Endothelial cell of umbilical vein (primary cell): ENCODE results near the gene MYH11. TPM values are rescaled to one million over a fixed set of nuclear protein-coding genes. Genes with fewer than 3 reads are reported as not detected.

Experiments used
- BruUV-seq: library from RNA; stranded (reverse); fragments of 400-500 nt; replicated peaks from 2 replicates; lab custom pipeline; 2021; lab: Mats Ljungman, UMichigan
- CTCF ChIA-PET: fragments of 300-600, 350-600 bp; sonication (Branson Sonifier 250); formaldehyde crosslinking; loops from one replicate; lab custom pipeline; 2021; ENCODE audit warnings: antibody characterized with exemption, inconsistent platforms; lab: Charles Lee
- POLR2A ChIA-PET: fragments of 300-600, 350-600 bp; sonication (Branson Sonifier 250); formaldehyde crosslinking; loops from one replicate; lab custom pipeline; 2021; ENCODE audit warnings: antibody characterized with exemption, inconsistent platforms; lab: Charles Lee
- DNase-seq: peaks from one replicate; pipeline ENCODE4 v3.0.0-alpha.2; 2011; ENCODE audit warnings: low read depth, low spot score
- FAIRE-seq: peaks from 2 replicates; lab custom pipeline; 2011; peaks lifted over from hg19 to GRCh38; lab: Jason Lieb, UNC
- H2AFZ ChIP-seq: 2 replicates; pipeline ENCODE4 v1.6.0; 2012; ENCODE audit warnings: low read depth, low read length, control low read depth, inconsistent platforms
- H3K27ac ChIP-seq: 2 replicates; pipeline ENCODE4 v1.5.1; 2011; ENCODE audit warnings: low read depth, mild to moderate bottlenecking, control low read depth, low read length, moderate library complexity; ENCODE audit not compliant: insufficient read depth
- H3K27me3 ChIP-seq, 2 experiments: 2 replicates each; pipeline versions ENCODE4 v1.6.0 to v1.6.1; 2011; ENCODE audit warnings: low read length in 2 of 2, mixed read lengths in 1 of 2; ENCODE audit not compliant: control insufficient read depth in 2 of 2, insufficient read depth in 2 of 2
- H3K36me3 ChIP-seq, 2 experiments: 2 replicates in 1 of 2; 3 replicates in 1 of 2; pipeline ENCODE4 v1.5.1; 2011; ENCODE audit warnings: low read length in 2 of 2, mild to moderate bottlenecking in 1 of 2, moderate library complexity in 1 of 2; ENCODE audit not compliant: control insufficient read depth in 2 of 2, insufficient read depth in 2 of 2; ENCODE audit errors: extremely low read depth in 1 of 2
- H3K4me1 ChIP-seq: 3 replicates; pipeline ENCODE4 v1.5.1; 2011; ENCODE audit warnings: mild to moderate bottlenecking, low read length; ENCODE audit not compliant: control insufficient read depth, insufficient read depth; ENCODE audit errors: extremely low read depth
- H3K4me2 ChIP-seq: 2 replicates; pipeline ENCODE4 v1.6.1; 2011; ENCODE audit warnings: low read length, control low read depth, mixed read lengths; ENCODE audit not compliant: insufficient read depth
- H3K4me3 ChIP-seq, 3 experiments: fragments of 200-600 bp in 1 of 3; sonication (generic), shearing (Covaris generic) in 1 of 3; replicated peaks in 1 of 3; 2 replicates each; pipeline ENCODE4 v1.5.1; 2011 to 2016; ENCODE audit warnings: control low read depth in 3 of 3, low read length in 3 of 3, mild to moderate bottlenecking in 2 of 3, inconsistent platforms in 1 of 3, low read depth in 1 of 3, moderate library complexity in 1 of 3; ENCODE audit not compliant: insufficient read depth in 1 of 3
- H3K79me2 ChIP-seq: 2 replicates; pipeline ENCODE4 v1.6.0; 2012; ENCODE audit warnings: low read length, inconsistent platforms; ENCODE audit not compliant: control insufficient read depth, insufficient read depth
- H3K9ac ChIP-seq: replicated peaks from 2 replicates; pipeline ENCODE3; 2011; ENCODE audit warnings: low read length, control low read depth; ENCODE audit not compliant: insufficient read depth; ENCODE audit errors: extremely low read depth
- H3K9me1 ChIP-seq: replicated peaks from 3 replicates; pipeline ENCODE4 v1.6.0; 2011; ENCODE audit warnings: mild to moderate bottlenecking, low read length; ENCODE audit not compliant: control insufficient read depth, insufficient read depth; ENCODE audit errors: extremely low read depth
- H3K9me3 ChIP-seq: replicated peaks from 2 replicates; pipeline ENCODE4 v1.5.1; 2012; ENCODE audit warnings: low read length, inconsistent platforms; ENCODE audit not compliant: control insufficient read depth, insufficient read depth
- H4K20me1 ChIP-seq: replicated peaks from 2 replicates; pipeline ENCODE3; 2011; ENCODE audit warnings: mild to moderate bottlenecking, low read length; ENCODE audit not compliant: control insufficient read depth, insufficient read depth; ENCODE audit errors: extremely low read depth
- EZH2 ChIP-seq: IDR thresholded peaks from 2 replicates; pipeline ENCODE4 v1.6.1; 2012; ENCODE audit warnings: borderline replicate concordance, low read depth, mild to moderate bottlenecking, moderate library complexity, low read length, inconsistent platforms; ENCODE audit not compliant: severe bottlenecking
- FOS ChIP-seq: IDR thresholded peaks from 2 replicates; pipeline ENCODE4 v1.6.1; 2011; ENCODE audit warnings: mild to moderate bottlenecking, low read length, moderate library complexity, borderline replicate concordance; ENCODE audit not compliant: insufficient read depth
- GATA2 ChIP-seq: IDR thresholded peaks from 2 replicates; pipeline ENCODE4 v1.7.0; 2011; ENCODE audit warnings: low read depth, mild to moderate bottlenecking, moderate library complexity, mixed read lengths, low read length; ENCODE audit not compliant: insufficient read length, insufficient read depth
- JUN ChIP-seq: IDR thresholded peaks from 2 replicates; pipeline ENCODE4 v1.6.1; 2011; ENCODE audit warnings: borderline replicate concordance, low read depth; ENCODE audit not compliant: insufficient read length, insufficient read depth
- MYC ChIP-seq: IDR thresholded peaks from one replicate; pipeline ENCODE4 v1.6.1; 2011; ENCODE audit warnings: mild to moderate bottlenecking, low read depth, low read length
- POLR2A ChIP-seq: IDR thresholded peaks from 2 replicates; pipeline ENCODE4 v1.6.1; 2012; ENCODE audit warnings: low read depth, mild to moderate bottlenecking, control low read depth, low read length
- POLR2AphosphoS5 ChIP-seq: IDR thresholded peaks from 2 replicates; pipeline ENCODE4 v1.6.1; 2012; ENCODE audit warnings: low read depth, mild to moderate bottlenecking, control low read depth, low read length, moderate library complexity; ENCODE audit not compliant: insufficient read depth
- dilution Hi-C: fragments of 300-500 bp; cut with MboI; formaldehyde crosslinking; loops from one replicate; pipeline ENCODE4 v1.15.0; 2019; ENCODE audit warnings: low sequenced_read_pairs; ENCODE audit not compliant: extremely low pct_ligation_motif_present
- intact Hi-C: fragments of 100-400 bp; cut with micrococcal nuclease; formaldehyde crosslinking; loops from one replicate; pipeline ENCODE4 v1.10.0; 2022
- polyA plus RNA-seq, 4 experiments: library from polyadenylated mRNA; depleted of rRNA in 3 of 4; stranded (reverse) in 3 of 4; unstranded in 1 of 4; fragments of >200 nt; gene quantifications; 2 replicates each; pipeline versions ENCODE4 v1.2.1 to v1.2.3, GENCODE V29; 2011 to 2012; ENCODE audit warnings: missing spikeins in 1 of 4
- total RNA-seq: library from RNA; stranded (reverse); gene quantifications from 2 replicates; pipeline ENCODE4 v1.2.3, GENCODE V29; 2021
- TF ChIP-seq, protein P1 (sequence below): IDR thresholded peaks from 2 replicates; pipeline ENCODE4 v1.6.1; 2011; ENCODE audit not compliant: insufficient read depth, insufficient read length
- TF ChIP-seq, protein P2 (sequence below), 2 donors: IDR thresholded peaks; 1 replicate in 1 of 2; 2 replicates in 1 of 2; pipeline ENCODE4 v1.5.1; 2011; ENCODE audit warnings: low read length in 2 of 2, mild to moderate bottlenecking in 2 of 2, moderate library complexity in 2 of 2, control low read depth in 1 of 2, inconsistent platforms in 1 of 2, low read depth in 1 of 2; ENCODE audit not compliant: insufficient read depth in 1 of 2; ENCODE audit errors: extremely low read depth in 1 of 2

Gene MYH11
- total and polyA plus RNA-seq, 2 donors (not counting 3 experiments of a cell fraction or from before 2014, with no cell fraction given) = not detected

DNA sequence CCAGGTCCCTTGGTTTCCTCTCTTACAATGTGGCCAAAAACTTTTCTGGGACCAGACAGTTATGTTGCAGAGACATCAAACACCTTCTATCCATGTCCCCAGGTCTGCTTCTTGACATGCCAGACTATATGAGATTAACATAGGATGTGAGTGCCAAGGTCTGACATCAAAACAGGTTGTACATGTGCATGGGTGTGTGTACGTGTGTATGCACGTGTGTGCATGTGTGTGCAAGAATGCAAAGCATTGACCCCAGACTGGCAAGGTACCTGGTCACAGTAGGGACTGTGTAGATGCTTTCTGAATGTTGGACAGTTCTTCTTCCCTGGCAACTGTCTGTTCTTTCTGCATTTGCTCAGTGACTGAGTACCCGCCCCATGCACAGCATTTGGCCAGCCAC lies 121.2 kb downstream of the MYH11 start:
- CTCF ChIA-PET = interaction anchor here (0.5 kb wide), 1 partner anchor 71 kb away, joined by 3 read pairs; no protein-coding TSS in a partner anchor
- dilution Hi-C loops = no loop called here

More for the DNA sequence above, 121.2 kb downstream of the MYH11 start:
- POLR2A ChIA-PET = no interaction called here
- Histone ChIP-seq H3K36me3 (no peaks in the 10 kb centered on the region), H2AFZ (no peak overlapping the region), H3K9ac (no peak overlapping the region), H3K9me3 (no peaks in the 10 kb centered on the region), H3K27me3 (no peaks in the 10 kb centered on the region), H3K9me1 (no peaks in the 10 kb centered on the region), H4K20me1 (no peaks in the 10 kb centered on the region), H3K4me2 (no peak overlapping the region), H3K27ac (no peak overlapping the region), H3K79me2 (no peaks in the 10 kb centered on the region), H3K4me3 (no peak overlapping the region), H3K4me1 (no peaks in the 10 kb centered on the region)
- TF ChIP-seq, protein P1, sequence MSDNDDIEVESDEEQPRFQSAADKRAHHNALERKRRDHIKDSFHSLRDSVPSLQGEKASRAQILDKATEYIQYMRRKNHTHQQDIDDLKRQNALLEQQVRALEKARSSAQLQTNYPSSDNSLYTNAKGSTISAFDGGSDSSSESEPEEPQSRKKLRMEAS = no peak
- TF ChIP-seq FOS (no peak), GATA2 (no peak), MYC (no peak), EZH2 (no peak), JUN (no peak), POLR2A (no peak), POLR2AphosphoS5 (no peak)
- TF ChIP-seq, protein P2, sequence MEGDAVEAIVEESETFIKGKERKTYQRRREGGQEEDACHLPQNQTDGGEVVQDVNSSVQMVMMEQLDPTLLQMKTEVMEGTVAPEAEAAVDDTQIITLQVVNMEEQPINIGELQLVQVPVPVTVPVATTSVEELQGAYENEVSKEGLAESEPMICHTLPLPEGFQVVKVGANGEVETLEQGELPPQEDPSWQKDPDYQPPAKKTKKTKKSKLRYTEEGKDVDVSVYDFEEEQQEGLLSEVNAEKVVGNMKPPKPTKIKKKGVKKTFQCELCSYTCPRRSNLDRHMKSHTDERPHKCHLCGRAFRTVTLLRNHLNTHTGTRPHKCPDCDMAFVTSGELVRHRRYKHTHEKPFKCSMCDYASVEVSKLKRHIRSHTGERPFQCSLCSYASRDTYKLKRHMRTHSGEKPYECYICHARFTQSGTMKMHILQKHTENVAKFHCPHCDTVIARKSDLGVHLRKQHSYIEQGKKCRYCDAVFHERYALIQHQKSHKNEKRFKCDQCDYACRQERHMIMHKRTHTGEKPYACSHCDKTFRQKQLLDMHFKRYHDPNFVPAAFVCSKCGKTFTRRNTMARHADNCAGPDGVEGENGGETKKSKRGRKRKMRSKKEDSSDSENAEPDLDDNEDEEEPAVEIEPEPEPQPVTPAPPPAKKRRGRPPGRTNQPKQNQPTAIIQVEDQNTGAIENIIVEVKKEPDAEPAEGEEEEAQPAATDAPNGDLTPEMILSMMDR (IDR thresholded peaks at IDR 0.05; ENCODE audit: extremely low read depth in 1 of 2, insufficient read depth in 1 of 2, low read depth in 1 of 2, low read length in 2 of 2) = no peak
- intact Hi-C loops = no loop called here
- BruUV-seq = no TSS peak
- DNase-seq (no peak), FAIRE-seq (no peak)
